Retinal pigment epithelial cell (primary cell): ENCODE measurements around the gene CDO1.
A peak's percentile ranks its signal among the peaks of the same experiment; 100 is the strongest.

Experiments used
- DNase-seq: peaks from one replicate; pipeline ENCODE4 v3.0.0-alpha.2; 2010; ENCODE audit warnings: low read depth
- H3K4me3 ChIP-seq: 2 replicates; pipeline ENCODE4 v1.5.1; 2011; ENCODE audit warnings: mild to moderate bottlenecking, low read length, control low read depth, moderate library complexity
- CTCF ChIP-seq: conservative IDR thresholded peaks from 2 replicates; pipeline ENCODE4 v1.5.1; 2011; ENCODE audit warnings: low read depth, low read length, control low read depth, inconsistent platforms

CDO1 gene

GRCh38 chr5:115772731-115773475 is 43.6 kb downstream of the CDO1 start:
- H3K4me3 ChIP-seq, result no peak overlapping the region
- no peak for DNase-seq
- TF ChIP-seq CTCF, result no peak

GRCh38 chr5:115770466-115770865 is 46.0 kb downstream of the CDO1 start:
- H3K4me3 ChIP-seq, result no peak overlapping the region
- TF ChIP-seq CTCF, result peak; percentile 43
- DNase-seq, result no peak

- H3K4me3 ChIP-seq, result no peak overlapping the region
- no peak for TF ChIP-seq CTCF
- DNase-seq, result no peak
These were observed 49.0 kb downstream of the CDO1 start for GRCh38 chr5:115767424-115767823.

- TF ChIP-seq CTCF, result no peak
- DNase-seq, result no peak
These were observed 49.9 kb downstream of the CDO1 start for GRCh38 chr5:115766608-115767007.

GRCh38 chr5:115758356-115758755 is 58.1 kb downstream of the CDO1 start:
- no peak overlapping the region for H3K4me3 ChIP-seq
- TF ChIP-seq CTCF, result no peak
- DNase-seq, result no peak

More at GRCh38 chr5:115766608-115767007, 49.9 kb downstream of the CDO1 start:
- no peak overlapping the region for H3K4me3 ChIP-seq

- H3K4me3 ChIP-seq, result no peak overlapping the region
- no peak for DNase-seq
- TF ChIP-seq CTCF, result no peak
These were observed 60.8 kb downstream of the CDO1 start for GRCh38 chr5:115755675-115756074.
